Progenitor cell of endocrine pancreas (in vitro differentiated cells): ENCODE data around the gene PCGF1. TPM values are rescaled to one million over a fixed set of nuclear protein-coding genes. Genes with fewer than 3 reads are reported as not detected.

Source experiments
- DNase-seq: peaks from one replicate; pipeline ENCODE4 v3.0.0; 2021; ENCODE audit warnings: low spot score; ENCODE audit not compliant: unreplicated experiment
- H3K27ac Mint-ChIP-seq: 2 replicates; pipeline ENCODE4 v1.8.0; 2021; ENCODE audit warnings: mild to moderate bottlenecking, moderate library complexity, mixed read lengths
- H3K27me3 Mint-ChIP-seq: 2 replicates; pipeline ENCODE4 v1.8.0; 2021; ENCODE audit warnings: mixed read lengths
- H3K36me3 Mint-ChIP-seq: 2 replicates; pipeline ENCODE4 v1.8.0; 2022; ENCODE audit warnings: mixed read lengths; ENCODE audit not compliant: insufficient read depth
- H3K4me1 Mint-ChIP-seq: 2 replicates; pipeline ENCODE4 v1.8.0; 2021; ENCODE audit warnings: low read depth, mixed read lengths
- H3K4me3 Mint-ChIP-seq: 2 replicates; pipeline ENCODE4 v1.8.0; 2021; ENCODE audit warnings: low read depth, mild to moderate bottlenecking, moderate library complexity, mixed read lengths
- H3K9me3 Mint-ChIP-seq: 2 replicates; pipeline ENCODE4 v1.8.0; 2021; ENCODE audit warnings: low read depth, mixed read lengths
- total RNA-seq: library from RNA; stranded (reverse); gene quantifications from 2 replicates; pipeline ENCODE4 v1.2.1, GENCODE V29; 2021
- TF ChIP-seq, protein P1 (sequence below): fragments of 200-600 bp; sonication (generic); IDR thresholded peaks from one replicate; pipeline ENCODE4 v1.5.0; 2021; ENCODE audit warnings: antibody characterized with exemption, mild to moderate bottlenecking; ENCODE audit not compliant: unreplicated experiment

The PCGF1 gene
- total RNA-seq, 1 donor from 2014 or later, result 24.4 TPM

DNA sequence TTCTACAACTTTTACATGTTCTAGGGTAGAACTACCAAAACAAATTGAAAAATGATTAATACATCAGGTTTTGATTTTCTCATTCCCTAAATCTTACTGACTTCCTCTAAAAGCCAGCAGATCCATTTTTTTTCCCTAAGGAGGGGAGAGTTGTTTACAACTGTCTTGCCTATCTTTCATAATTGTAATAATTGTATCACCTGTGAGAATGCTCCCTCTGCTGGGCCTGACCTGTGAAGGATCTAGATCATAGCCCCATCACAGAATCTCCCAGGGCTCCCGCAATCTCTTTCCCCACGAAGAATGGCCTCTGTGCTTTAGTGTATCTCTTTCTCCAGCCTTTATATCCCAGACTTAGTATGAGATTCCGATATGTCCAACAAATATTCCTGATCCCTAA lies 37.1 kb upstream of the PCGF1 start:
- Mint-ChIP-seq H3K27ac (no peak overlapping the region), H3K4me3 (no peak overlapping the region), H3K9me3 (no peaks in the 10 kb centered on the region), H3K4me1 (peaks cover 8% of the 10 kb centered on the region), H3K27me3 (peaks cover 14% of the 10 kb centered on the region), H3K36me3 (no peaks in the 10 kb centered on the region)
- DNase-seq, result no peak
- TF ChIP-seq, protein P1, sequence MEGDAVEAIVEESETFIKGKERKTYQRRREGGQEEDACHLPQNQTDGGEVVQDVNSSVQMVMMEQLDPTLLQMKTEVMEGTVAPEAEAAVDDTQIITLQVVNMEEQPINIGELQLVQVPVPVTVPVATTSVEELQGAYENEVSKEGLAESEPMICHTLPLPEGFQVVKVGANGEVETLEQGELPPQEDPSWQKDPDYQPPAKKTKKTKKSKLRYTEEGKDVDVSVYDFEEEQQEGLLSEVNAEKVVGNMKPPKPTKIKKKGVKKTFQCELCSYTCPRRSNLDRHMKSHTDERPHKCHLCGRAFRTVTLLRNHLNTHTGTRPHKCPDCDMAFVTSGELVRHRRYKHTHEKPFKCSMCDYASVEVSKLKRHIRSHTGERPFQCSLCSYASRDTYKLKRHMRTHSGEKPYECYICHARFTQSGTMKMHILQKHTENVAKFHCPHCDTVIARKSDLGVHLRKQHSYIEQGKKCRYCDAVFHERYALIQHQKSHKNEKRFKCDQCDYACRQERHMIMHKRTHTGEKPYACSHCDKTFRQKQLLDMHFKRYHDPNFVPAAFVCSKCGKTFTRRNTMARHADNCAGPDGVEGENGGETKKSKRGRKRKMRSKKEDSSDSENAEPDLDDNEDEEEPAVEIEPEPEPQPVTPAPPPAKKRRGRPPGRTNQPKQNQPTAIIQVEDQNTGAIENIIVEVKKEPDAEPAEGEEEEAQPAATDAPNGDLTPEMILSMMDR, result no peak

DNA sequence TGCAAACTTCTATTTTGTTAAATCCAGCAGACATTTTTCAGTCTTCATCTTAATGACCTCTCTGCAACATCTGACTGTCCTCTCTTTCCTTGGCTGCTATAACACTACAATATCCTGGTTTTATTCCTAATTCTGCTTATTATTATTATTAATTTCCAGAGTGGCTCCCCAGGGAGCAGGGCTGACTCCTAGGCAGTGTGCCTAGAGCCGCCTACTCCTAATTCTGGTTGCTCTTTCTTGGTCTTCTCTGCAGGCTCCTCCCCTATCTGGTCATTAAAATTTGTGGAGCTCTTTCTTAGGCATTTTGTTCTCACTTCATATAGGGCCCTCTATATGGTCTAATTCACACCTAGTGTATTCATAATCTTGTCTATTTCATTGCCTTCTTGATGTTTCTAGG lies 35.5 kb upstream of the PCGF1 start:
- no peak for DNase-seq
- Mint-ChIP-seq H3K4me3 (no peak overlapping the region), H3K9me3 (no peaks in the 10 kb centered on the region), H3K27me3 (peaks cover 7% of the 10 kb centered on the region), H3K36me3 (no peaks in the 10 kb centered on the region), H3K4me1 (peaks cover 1% of the 10 kb centered on the region), H3K27ac (no peak overlapping the region)
- TF ChIP-seq, protein P1, result no peak

DNA sequence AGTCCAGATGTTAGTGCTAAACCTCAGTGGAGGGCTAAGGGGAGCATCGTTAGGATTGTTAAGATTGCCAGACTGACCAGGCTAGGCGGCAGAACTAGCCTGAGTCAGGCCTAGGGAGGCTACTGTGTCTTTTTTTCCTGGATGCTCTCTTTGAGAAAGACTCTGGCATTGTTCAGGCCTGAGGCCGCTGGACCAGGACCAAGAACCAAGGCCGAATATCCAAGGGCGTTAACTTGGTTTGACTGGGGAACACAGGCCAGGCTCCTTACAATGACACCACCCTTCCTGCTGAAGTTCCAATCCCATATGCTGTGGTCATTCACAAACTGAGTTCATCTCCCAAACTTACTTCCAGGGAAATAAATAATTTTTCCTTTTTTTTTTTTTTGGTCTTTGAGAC lies 32.8 kb upstream of the PCGF1 start:
- H3K27me3 Mint-ChIP-seq, result no peaks in the 10 kb centered on the region
- no peaks in the 10 kb centered on the region for H3K4me1 Mint-ChIP-seq
- H3K4me3 Mint-ChIP-seq, result no peak overlapping the region
- no peak for DNase-seq
- TF ChIP-seq, protein P1, result no peak
- H3K36me3 Mint-ChIP-seq, result no peaks in the 10 kb centered on the region
- no peak overlapping the region for H3K27ac Mint-ChIP-seq
- H3K9me3 Mint-ChIP-seq, result no peaks in the 10 kb centered on the region

DNA sequence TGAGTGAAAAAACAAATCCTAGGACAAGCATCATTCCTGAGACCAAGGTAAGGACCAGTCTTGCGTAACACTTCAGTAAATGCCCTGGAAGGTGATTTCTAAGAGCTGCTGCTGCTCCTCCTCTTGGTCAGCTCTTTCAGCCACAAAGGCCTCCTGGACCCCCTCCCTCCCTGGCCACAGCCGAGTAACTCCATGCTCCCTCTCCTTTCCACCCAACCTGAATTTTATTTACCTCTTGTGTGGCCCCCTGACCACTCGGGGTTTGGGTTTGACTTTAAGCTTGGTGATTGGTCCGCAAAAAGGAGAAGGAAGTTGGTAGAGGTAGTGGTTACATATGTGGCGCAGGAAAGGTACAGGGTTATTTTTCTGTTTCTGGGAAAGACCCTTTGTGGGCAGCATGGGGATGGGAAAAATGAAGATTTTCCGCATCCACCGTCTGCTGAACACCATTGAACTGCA lies 31.4 kb upstream of the PCGF1 start:
- H3K9me3 Mint-ChIP-seq, result no peaks in the 10 kb centered on the region
- no peaks in the 10 kb centered on the region for H3K4me1 Mint-ChIP-seq
- no peaks in the 10 kb centered on the region for H3K27me3 Mint-ChIP-seq
- no peak overlapping the region for H3K4me3 Mint-ChIP-seq
- no peak for DNase-seq
- TF ChIP-seq, protein P1, result no peak
- no peaks in the 10 kb centered on the region for H3K36me3 Mint-ChIP-seq
- H3K27ac Mint-ChIP-seq, result no peak overlapping the region

DNA sequence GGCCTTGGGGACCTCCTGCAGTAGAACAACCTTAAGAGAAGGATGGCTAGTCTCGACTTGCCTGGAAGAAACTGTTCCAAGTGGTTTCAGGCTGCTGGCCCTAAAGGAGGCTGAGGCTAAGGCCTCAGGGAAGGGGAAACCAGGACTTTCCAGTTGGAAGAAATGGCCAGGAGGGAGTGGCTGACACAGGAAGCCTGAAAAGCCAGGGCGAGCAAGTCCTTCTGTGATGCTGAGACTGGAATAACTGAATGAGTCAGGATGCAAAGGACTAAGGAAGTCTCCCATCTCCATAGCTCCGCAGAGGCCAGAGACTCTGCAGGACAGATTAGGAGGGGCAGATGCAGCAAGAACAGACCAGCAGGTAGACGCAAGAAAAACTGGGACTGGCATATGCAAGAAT lies 29.6 kb upstream of the PCGF1 start:
- Mint-ChIP-seq H3K4me1 (peaks cover under 1% of the 10 kb centered on the region), H3K9me3 (no peaks in the 10 kb centered on the region), H3K27ac (no peak overlapping the region), H3K4me3 (no peak overlapping the region), H3K36me3 (peaks cover 2% of the 10 kb centered on the region), H3K27me3 (no peaks in the 10 kb centered on the region)
- TF ChIP-seq, protein P1, result no peak
- no peak for DNase-seq
